HG03039 (cell line): ENCODE measurements around the gene CRKL.
"Not testable (repeated sequence)": the region's sequence is repeated elsewhere in the genome, so short reads cannot be mapped to it uniquely, and the experiment has no call there.

Experiments used
- ATAC-seq: cut with Tn5 transposase; IDR thresholded peaks from one replicate; pipeline ENCODE4 v1.9.1; 2021; ENCODE audit warnings: mild to moderate bottlenecking, moderate library complexity; ENCODE audit not compliant: unreplicated experiment

CRKL gene

DNA sequence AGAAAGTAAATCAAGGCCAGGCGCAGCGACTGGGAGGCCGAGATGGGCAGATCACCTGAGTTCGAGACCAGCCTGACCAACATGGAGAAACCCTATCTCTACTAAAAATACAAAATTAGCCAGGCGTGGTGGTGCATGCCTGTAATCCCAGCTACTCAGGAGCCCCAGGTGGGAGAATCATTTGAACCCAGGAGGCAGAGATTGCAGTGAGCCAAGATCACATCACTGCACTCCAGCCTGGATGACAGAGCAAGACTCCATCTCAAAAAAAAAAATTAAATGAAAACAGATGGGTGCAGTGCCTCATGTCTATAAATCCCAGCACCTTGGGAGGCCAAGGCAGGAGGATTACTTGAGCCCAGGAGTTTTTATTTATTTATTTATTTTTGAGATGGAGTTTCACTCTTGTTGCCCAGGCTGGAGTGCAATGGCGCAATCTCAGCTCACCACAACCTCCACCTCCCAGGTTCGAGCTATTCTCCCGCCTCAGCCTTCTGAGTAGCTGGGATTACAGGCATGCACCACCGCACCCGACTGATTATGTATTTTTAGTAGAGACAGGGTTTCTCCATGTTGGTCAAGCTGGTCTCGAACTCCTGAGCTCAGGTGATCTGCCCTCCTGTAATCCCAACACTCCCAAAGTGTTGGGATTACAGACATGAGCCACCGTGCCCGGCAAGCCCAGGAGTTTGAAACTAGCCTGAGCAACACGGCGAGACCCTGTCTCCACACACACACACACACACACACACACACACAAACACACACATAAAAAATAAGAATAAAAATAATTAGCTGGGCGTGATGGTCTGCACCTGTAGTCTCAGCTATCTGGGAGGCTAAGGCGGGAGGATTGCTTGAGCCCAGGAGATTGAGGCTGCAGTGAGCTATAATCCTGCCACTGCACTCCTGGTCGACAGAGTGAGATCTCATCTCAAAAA, 15.8 kb upstream of the CRKL start:
- ATAC-seq: not testable (repeated sequence)

DNA sequence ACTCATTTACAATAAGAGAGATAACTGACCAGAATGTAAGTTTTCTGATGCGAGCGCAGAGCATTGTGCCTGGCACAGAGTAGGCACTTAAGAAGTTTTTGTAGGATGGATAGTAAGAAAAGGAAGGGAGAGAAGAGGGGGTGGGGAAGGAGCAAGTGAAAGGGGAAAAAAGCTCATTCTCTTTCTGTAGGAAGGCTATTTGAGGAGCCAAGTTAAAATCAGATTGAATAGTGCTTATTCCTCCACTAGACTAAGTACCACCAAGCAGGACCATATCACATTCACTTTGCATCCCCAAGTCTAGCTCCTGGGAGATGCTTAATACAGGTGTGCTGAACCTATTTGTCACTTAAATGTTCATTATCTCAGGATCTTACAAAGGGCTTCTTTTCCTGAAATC, 14.1 kb upstream of the CRKL start:
- no peak for ATAC-seq

DNA sequence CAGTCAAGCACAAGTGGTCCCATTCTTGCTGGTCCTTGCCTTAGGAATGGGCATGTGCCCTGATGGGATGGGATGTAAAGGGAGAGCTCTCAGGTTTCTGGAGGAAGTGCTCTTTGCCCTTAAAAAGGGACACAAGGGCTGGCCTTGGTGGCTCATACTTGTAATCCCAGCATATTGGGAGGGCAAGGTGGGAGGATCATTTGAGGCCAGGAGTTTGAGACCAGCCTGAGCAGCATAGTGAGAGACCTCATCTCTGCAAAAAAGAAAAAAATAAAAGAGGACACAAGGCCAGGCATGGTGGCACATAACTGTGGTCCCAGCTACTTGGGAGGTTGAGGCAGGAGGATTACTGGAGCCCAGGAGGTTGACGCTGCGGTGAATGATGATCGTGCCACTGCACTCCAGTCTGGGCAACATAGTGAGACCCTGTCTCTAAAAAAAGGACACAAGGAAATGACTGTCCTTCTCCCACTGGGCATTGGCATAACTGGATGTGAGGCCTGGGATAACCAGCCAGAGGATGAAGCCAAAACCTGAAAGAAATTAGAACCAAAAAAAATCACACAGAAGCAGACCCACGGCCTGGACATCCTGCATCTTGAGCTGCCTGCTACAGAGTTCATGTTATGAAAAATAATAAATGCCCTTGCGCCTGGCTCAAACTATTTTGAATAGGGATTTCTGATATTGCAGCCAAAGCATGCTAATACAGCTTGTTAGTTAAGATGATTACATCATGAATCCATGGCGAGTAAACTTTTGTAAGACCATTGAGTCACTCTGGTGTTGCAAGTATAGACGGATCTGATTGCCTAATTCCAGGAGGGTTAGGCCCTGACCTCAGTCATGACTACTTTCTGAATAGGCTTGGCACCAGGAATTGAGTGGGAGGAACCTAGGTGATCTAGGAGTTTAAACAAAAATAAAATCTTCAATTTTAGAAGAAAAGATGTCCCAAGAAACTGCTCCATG, 12.9 kb upstream of the CRKL start:
- no peak for ATAC-seq

DNA sequence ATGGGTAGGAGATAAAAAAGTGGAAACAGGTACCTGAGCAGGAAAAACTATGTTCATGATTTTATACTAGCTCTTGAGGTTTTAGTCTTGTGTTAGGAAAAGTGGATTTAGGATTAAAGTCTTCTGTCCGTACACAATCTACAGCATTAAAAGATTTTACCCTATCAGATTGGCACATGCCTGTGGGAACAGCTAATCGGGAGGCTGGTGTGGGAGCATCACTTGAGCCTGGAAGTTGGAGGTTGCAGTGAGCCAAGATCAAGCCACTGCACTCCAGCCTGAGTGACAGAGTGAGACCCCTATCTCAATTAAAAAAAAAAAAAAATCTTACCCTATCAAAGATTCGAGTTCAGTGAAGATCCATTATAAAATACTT, 12.2 kb upstream of the CRKL start:
- no peak for ATAC-seq

DNA sequence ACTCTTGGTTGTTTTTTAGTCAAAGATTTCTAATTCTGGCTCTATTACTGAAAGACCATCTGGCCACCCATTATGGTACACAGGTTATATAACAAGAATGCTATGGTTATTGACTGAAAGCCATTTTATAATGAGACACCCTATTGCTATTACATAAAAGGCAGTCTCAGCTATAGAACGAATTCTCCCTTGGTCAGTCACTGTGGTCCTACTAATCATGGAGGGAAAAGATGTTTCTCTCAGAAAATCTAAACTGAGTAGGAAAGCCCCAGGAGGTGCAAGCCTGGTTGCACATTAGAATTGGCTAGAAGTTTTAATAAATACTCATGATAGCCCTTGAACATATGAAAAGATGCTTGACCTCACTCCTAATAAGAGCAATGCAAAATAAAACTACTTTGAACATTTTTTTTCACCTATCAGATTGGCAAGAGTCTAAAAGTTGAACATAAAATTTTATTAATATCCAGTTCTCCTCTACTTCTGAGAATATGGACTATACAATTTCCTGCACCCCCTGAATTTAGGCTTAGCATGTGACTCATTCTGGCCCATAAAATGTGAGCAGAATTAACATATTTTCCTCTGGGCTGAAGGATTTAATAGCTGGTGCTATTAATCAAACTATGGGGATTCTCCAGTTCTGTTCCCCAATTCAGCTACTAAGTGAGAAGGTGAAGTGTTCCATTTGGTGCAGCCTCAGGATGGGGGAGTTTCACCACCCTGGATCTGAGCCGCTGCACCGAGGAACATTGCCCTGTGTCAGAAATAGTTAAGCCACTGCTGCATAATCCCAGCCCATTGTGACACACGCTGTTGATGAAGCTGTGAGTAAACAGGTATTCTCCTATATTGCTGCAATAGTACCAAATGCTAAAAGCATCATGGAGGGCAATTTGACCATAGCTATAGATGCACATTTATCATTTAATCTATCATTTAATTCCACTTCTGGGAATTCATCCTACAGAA, 11.5 kb upstream of the CRKL start:
- ATAC-seq: no peak

DNA sequence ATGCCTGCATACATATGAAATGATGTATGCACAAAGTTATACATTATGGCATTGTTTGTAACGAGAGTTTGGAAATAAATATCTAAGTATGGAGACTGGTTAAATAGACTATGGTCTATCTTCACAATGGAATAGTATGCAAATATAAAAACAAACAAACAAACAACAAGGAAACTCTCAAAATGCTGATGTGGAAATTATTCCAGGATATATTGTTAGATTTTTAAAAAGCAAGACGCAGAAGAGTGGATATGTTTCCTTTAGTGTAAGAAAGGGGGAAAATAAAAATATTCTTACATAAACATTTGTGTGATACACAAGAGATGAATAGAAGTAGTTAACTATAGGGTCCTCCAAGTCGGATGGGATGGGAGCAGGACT, 10.8 kb upstream of the CRKL start:
- no peak for ATAC-seq

GRCh38 chr22:20908717-20909116, 8.5 kb upstream of the CRKL start:
- ATAC-seq: not testable (repeated sequence)

DNA sequence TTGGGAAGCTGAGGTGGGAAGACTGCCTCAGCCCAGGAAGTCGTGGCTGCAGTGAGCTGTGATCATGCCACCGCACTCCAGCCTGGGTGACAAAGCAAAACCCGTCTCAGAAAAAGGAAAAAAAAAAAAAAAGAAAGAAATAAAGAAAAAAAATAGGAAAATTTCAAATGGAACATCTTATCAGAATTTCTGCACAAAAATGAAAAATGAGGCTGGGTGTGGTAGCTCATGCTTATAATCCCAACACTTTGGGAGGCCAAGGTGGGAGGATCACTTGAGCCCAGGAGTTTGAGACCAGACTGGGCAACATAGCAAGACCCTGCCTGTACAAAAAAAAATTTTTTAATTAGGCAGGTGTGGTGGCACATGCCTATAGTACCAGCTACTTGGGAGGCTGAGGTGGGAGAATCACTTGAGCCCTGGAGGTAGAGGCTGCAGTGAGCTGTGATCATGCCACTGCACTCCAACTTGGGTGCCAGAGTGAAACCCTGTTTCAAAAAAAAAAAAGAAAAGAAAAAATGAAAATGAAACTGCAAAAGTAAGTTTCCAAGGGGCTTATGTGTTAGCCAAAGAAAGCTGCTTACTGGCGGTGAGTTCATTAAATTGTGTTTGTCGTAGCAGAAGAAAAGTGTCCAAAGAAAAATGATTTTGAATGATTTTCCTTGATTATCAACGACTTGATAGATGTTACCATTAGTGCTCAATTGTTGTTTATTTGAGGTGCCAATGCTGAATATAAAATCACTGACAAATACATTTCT, 7.5 kb upstream of the CRKL start:
- ATAC-seq: no peak

DNA sequence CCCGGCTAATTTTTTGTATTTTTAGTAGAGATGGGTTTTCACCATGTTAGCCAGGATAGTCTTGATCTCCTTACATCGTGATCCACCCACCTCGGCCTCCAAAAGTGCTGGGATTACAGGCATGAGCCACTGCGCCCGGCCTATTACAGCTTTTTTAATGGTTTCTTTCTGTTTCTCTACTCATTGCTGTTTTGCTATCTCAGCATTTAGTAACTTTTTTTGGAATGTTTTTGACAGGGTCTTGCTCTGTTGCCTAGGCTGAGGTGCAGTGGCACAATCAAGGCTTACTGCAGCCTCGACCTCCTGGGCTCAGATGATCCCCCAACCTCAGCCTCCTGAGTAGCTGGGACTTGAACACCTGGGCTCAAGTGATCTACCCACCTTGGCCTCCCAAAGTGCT, 4.7 kb upstream of the CRKL start:
- no peak for ATAC-seq

DNA sequence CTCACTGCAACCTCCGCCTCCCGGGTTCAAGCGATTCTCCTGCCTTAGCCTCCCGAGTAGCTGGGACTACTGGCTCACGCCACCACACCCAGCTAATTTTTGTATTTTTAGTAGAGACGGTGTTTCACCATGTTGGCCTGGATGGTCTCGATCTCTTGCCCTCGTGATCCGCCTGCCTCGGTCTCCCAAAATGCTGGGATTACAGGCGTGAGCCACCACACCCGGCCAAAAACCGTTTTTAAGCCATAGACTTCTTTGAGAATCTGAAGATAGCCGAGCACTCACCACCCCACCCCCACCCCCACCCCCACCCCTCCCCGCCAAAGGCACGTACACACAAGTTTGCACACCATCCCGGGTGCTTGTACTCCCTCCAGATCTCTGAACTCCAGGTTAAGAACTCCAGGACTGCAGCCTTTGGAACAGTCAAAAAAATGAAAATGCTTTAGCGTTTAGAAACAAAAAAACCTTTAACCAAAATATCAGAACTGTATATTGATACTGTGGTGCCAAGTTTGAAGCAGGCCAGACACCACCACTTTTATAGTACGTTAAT, 1.5 kb downstream of the CRKL start:
- no peak for ATAC-seq

GRCh38 chr22:20919718-20920117, 2.5 kb downstream of the CRKL start:
- ATAC-seq: no peak

DNA sequence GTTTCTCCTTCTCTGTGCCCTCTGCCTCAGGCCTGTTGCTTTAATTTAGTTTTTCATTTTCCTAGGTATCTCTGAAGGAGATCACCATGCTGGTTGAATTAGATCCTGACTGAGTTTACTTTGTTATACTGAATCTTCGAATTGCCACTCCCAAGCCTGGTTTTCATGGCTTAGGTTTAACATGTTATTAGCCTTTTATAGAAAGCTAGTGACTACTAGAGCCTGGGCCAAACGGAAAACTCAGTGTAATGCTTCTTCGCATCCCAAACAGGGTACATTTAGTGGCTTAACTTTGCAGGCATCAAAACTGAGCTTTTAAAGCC, 3.6 kb downstream of the CRKL start:
- no peak for ATAC-seq

DNA sequence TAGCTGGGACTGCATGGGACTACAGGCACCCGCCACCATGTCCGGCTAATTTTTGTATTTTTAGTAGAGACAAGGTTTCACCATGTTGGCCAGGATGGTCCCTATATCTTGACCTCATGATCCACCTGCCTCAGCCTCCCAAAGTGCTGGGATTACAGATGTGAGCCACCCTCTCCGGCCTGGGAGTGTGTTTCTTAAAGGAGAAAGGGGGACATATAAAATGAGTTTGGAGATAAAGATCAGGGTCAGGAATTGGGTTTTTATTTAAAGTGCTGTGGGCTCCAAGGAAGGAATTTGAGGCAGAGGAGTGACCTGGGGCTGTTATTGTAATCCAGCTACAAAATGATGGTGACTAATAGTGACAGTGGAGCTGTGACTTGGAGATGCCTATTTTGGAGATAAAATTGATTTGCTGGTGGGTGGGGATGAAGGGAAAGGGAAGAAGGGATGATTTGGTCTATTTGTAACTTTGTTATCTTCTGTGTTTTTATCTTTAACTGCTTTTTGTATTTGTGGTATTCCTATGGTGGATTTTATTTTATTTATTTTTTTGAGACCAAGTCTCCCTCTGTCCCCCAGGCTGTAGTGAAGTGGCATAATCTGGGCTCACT, 5.0 kb downstream of the CRKL start:
- no peak for ATAC-seq

DNA sequence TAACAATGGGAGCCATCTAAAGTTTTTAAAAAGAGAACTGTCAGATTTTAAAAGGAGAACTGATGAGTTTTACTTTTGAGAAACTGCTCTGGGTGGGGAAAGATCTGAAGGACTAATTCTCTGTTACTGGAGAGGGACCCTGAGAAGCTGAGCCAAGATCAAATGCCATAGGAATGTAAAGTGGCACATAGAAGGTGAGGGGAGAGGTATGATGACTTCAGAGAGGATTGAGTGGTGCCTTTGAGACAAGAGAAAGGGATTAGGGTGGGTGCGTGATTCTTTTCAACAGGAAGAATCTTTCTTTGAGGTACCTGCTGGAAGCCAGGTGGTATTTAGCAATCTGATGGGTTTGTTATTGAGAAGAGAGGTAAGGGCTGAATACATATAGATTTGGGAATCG, 9.0 kb downstream of the CRKL start:
- no peak for ATAC-seq

- ATAC-seq: no peak
Observed at GRCh38 chr22:20927940-20928572, 10.8 kb downstream of the CRKL start.

GRCh38 chr22:20928573-20928967, 11.4 kb downstream of the CRKL start:
- ATAC-seq: no peak

DNA sequence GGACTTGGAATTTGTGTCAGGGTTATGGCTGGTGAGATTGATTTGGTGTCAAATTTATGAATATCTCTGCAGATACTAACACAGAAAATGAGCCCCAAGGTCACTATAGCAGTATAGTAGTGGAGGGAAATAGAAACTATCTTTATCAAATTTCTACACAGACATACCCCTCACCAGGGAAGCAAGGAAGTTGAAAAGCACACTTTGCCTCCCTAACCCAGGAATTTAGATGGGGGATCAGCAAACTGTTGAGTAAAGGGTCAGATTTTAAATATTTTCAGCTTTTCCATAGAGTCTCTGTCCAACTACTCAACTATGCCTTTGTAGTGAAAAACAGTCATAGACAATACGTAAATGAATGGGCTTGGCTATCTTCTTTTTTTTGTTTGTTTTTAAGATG, 12.8 kb downstream of the CRKL start:
- ATAC-seq: no peak

DNA sequence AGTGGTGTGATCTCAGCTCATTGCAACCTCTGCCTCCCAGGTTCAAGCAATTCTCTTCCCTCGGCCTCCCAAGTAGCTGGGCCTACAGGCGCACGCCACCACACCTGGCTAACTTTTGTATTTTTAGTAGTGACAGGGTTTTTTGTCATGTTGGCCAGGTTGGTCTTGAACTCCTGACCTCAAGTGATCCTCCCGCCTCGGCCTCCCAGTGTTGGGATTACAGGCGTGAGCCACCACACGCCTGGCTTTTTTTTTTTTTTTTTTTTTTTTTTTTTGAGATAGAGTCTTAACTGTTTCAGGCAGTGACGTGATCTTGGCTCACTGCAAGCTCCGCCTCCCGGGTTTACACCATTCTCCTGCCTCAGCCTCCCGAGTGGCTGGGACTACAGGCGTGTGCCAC, 13.2 kb downstream of the CRKL start:
- not testable (repeated sequence) for ATAC-seq

DNA sequence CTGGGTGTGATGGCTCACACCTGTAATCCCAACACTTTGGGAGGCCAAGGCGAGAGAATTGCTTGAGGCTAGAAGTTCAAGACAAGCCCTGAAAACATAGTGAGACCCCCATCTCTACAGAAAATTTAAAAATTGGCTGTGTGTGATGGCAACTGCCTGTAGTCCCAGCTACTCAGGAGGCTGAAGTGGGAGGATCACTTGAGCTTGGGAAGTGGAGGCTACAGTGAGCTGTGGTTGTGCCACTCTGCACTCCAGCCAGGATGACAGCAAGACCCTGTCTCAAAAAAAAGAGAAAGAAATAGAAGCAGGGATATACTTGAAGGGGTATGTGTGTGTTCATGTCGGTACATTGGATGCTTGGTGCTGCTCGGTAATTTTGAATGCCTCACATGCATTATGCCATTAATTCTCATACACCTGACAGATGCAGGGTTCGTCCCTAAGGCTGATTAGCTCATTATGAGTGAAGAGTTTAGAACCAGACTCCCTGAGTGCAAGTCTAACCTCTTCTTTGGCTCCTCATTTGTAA, 14.0 kb downstream of the CRKL start:
- ATAC-seq: no peak
